Subcutaneous adipose tissue (tissue), 4 donors: ENCODE data around the gene SHROOM3. TPM values are rescaled to one million over a fixed set of nuclear protein-coding genes. Genes with fewer than 3 reads are reported as not detected.

Experiments
- total RNA-seq, 4 donors: library from RNA; depleted of rRNA; stranded (reverse); fragments of >200 nt; gene quantifications; one replicate each; pipeline ENCODE4 v1.1.0, GENCODE V29; 2016
- TF ChIP-seq, protein P1 (sequence below): fragments of 450-650 bp; IDR thresholded peaks from one replicate; pipeline ENCODE4 v1.5.1; 2016; ENCODE audit warnings: low read depth, mild to moderate bottlenecking, control low read depth, antibody characterized with exemption, moderate library complexity

The SHROOM3 gene
- total RNA-seq, 4 donors from 2014 or later: 0.22 to 0.38 (median 0.33) TPM; not detected in 1

DNA sequence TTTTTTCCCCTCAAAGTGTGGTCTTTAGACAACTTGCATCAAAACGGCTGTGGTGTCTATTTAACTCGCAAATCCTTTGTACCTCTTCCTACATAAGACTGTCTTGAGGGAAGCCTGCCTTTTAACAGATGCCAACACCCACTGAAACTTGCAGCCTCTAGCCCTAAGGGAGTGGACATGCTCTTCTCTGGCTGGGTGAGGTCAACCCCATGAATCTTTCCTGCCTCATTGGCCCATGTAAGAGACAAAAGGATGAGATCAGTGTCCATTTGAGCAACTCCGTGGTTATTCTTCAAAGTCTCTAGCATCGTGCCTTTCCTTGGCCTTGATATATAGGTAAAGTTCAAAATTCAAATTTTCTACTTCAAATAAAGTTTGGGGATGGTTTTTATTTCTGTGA is 134.7 kb downstream of the SHROOM3 start:
- TF ChIP-seq, protein P1, sequence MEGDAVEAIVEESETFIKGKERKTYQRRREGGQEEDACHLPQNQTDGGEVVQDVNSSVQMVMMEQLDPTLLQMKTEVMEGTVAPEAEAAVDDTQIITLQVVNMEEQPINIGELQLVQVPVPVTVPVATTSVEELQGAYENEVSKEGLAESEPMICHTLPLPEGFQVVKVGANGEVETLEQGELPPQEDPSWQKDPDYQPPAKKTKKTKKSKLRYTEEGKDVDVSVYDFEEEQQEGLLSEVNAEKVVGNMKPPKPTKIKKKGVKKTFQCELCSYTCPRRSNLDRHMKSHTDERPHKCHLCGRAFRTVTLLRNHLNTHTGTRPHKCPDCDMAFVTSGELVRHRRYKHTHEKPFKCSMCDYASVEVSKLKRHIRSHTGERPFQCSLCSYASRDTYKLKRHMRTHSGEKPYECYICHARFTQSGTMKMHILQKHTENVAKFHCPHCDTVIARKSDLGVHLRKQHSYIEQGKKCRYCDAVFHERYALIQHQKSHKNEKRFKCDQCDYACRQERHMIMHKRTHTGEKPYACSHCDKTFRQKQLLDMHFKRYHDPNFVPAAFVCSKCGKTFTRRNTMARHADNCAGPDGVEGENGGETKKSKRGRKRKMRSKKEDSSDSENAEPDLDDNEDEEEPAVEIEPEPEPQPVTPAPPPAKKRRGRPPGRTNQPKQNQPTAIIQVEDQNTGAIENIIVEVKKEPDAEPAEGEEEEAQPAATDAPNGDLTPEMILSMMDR: no peak

DNA sequence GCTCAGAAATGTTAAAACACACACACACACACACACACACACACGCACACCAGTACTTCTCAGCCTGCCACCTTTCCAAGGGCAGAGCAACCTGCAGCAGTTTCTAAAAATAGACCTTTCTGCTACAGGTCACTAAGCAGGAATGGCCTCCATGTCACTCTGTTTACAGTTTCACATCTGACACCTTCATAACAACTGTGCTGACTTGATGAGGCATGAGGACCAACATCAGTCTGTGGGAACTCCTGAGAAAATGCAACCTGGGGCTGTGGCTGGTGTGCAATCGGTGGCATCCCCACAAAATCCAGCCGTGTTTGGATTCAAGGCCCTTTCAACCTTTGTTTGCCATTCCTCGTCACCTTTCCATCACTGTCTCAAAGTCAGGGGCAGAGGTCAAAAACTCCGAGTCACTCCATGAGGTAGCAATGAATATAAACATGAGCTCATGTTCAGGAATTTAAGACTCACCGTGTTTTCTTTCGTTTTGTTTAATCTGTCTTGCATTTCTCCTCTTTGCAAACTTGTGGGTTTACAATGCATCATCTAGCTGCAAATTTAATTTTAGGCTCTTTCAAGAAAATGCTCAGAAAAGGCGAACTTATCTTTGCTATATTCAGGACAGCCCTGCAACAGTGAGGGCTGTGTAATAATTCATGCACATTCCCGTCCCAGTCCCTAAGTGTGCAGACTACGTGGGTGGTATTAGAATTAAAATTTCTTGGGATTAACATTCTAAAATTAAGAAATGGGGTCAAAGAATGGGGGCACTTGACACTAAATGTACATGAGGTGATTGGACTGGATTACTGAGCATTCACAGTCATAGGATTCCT is 135.3 kb downstream of the SHROOM3 start:
- TF ChIP-seq, protein P1: no peak

DNA sequence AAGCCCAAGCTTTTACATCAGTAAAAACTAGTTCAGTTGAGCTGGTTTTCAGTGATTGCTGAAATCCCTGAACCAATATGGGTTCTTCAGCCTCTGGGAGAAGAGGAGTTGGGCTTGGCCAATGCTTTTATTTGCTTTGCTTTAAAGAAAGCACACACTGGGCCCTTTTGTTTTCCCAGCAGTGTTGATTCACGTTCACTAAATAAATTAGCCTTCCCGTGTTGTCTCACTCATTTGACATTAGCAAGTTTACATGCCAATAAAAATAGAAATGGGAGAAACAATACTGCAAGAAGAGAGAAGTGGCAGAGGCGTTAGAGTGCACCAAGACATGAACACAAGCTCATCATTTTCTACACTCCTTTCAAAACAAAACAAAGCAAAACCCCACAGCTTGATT is 136.2 kb downstream of the SHROOM3 start:
- TF ChIP-seq, protein P1: no peak

DNA sequence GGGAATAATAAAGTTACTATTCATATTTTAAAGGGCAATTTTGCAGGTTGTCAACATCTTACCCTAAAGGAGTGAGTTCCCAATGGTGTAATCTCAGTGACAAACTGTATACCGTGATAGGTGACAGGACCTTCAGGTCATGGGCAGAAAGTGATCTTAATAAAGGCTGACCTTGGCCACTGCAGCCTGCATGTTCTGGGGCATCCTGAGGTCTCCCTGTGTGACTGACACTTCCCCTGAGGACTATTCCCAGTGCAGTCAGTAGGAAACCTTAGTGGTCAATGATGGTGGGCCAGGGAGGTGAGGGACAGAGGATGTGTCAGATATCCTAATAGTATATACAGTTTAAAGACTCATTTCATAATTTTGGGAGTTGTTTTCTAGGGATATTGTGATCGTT is 137.2 kb downstream of the SHROOM3 start:
- TF ChIP-seq, protein P1: no peak

DNA sequence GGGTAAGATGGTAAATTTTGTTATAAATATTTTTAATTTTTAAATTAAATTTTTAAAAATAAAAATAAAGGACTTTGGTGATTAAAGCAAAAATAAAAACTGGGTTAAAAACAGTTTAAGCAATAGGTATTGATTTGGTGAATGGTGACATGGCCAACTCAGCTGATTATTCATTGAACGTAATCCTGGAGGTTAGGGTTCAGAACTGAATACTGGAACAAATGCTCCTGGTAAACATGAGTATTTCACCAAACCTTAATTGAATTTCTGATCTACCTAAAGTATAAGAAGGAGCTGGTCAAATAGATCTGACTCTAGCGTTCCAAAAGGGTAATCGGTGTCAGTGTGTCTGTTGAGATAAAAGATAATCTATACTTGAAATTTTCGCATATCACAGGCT is 141.8 kb downstream of the SHROOM3 start:
- TF ChIP-seq, protein P1: no peak

DNA sequence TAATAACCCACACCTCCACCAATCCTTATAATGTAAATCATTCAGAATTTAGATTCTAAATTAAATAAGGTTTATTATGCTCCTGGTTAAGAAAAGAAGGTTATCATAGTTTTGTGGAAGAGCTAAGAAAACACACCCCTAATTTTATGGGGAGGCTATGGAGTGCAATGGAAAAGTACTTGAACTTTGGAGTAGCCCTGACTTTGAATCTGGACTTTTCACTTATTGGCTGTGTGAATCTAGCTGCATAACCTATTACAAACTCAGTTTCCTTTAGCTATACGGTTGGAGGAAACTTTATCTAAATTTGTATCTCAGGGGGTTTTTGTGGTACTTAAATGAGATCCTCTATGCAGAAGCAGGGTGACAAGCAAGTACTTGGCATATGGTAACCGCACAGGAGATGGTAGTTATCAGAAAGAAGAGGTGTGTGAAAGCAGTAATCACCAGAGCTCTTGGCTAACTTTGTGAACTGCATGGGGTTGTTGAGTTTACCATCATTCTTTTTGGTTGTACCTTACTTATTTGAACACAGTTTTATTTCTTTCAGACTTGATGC is 143.1 kb downstream of the SHROOM3 start:
- TF ChIP-seq, protein P1: no peak

DNA sequence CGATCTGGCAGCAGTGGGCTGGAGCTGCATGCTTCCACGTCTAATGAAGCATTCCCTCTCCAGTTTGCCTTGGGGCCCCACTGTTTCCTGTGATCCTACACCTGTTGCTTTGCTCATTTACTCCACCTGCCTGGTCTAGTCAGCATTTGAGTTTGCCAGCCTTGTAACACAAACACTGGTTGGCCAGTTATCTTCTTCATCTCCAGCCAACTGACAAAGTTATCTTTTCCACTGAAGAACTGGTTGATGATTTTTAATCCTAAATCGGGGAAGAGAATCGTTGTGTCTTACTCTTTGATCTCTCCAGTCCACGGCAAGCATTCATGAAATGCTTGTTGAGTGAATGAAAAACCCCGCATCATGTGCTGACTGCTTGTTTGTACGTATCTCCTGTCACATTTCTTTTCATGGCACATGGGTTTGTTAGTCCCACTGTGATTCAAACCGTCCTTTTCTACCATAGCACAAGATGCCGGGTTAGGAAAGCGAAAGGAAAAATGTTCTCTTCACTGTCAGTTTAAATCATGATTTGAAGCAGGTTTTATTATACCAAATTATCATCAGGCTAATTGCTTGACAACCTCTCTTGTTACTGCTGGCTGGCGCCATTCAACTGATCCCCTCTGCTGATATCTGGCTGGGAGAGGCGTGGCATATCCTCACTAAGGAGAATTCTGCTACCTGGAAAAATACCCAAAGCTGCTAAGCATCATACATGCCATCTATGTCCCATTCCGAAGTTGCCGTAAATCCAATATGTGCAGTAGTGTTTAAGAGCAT is 144.8 kb downstream of the SHROOM3 start:
- TF ChIP-seq, protein P1: no peak
